SK-N-SH (cell line): ENCODE results near the gene FCER2.

Experiments used
- EZH2phosphoT487 ChIP-seq: fragments of 200-600 bp; sonication (generic); IDR thresholded peaks from 2 replicates; pipeline ENCODE4 v1.6.1; 2017; ENCODE audit warnings: low read depth, mixed run types, mild to moderate bottlenecking, antibody characterized with exemption, moderate library complexity, borderline replicate concordance
- JUND ChIP-seq: IDR thresholded peaks from 2 replicates; pipeline ENCODE4 v1.4.0; 2012
- MXI1 ChIP-seq: IDR thresholded peaks from 2 replicates; pipeline ENCODE4 v1.6.1; 2012; ENCODE audit warnings: mild to moderate bottlenecking, low read depth, low read length, improper control_type of control experiment
- RCOR1 ChIP-seq: fragments of 150-350 bp; IDR thresholded peaks from 2 replicates; pipeline ENCODE4 v1.6.1; 2017; ENCODE audit warnings: antibody characterized with exemption, low read length
- RFX5 ChIP-seq: IDR thresholded peaks from 2 replicates; pipeline ENCODE4 v1.6.1; 2012; ENCODE audit warnings: mild to moderate bottlenecking, improper control_type of control experiment, low read length
- TF ChIP-seq, protein P1 (sequence below): fragments of 200-600 bp; sonication (generic); IDR thresholded peaks from 2 replicates; pipeline ENCODE4 v1.6.1; 2017; ENCODE audit warnings: antibody characterized with exemption, mild to moderate bottlenecking, moderate library complexity

DNA sequence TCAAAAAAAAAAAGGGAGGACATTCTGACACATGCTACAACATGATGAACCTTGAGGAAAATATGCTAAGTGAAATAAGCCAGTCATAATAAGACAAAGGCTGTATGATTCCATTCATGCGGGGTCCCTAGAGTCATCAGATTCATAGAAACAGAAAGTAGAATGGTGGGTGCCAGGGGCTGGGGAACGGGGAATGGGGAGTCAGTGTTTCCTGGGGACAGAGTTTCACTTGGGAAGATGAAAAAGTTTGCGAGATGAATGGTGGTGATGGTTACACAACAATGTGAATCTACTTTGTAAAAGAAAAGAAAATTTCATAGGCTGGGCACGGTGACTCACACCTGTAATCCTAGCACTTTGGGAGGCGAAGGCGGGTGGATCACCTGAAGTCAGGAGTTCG lies 36.1 kb upstream of the FCER2 start:
- TF ChIP-seq RFX5 (no peak), JUND (no peak), EZH2phosphoT487 (no peak), MXI1 (no peak), RCOR1 (no peak)
- TF ChIP-seq, protein P1, sequence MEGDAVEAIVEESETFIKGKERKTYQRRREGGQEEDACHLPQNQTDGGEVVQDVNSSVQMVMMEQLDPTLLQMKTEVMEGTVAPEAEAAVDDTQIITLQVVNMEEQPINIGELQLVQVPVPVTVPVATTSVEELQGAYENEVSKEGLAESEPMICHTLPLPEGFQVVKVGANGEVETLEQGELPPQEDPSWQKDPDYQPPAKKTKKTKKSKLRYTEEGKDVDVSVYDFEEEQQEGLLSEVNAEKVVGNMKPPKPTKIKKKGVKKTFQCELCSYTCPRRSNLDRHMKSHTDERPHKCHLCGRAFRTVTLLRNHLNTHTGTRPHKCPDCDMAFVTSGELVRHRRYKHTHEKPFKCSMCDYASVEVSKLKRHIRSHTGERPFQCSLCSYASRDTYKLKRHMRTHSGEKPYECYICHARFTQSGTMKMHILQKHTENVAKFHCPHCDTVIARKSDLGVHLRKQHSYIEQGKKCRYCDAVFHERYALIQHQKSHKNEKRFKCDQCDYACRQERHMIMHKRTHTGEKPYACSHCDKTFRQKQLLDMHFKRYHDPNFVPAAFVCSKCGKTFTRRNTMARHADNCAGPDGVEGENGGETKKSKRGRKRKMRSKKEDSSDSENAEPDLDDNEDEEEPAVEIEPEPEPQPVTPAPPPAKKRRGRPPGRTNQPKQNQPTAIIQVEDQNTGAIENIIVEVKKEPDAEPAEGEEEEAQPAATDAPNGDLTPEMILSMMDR = no peak
